ENCODE results near the gene TMEM170B.

TMEM170B gene

DNA sequence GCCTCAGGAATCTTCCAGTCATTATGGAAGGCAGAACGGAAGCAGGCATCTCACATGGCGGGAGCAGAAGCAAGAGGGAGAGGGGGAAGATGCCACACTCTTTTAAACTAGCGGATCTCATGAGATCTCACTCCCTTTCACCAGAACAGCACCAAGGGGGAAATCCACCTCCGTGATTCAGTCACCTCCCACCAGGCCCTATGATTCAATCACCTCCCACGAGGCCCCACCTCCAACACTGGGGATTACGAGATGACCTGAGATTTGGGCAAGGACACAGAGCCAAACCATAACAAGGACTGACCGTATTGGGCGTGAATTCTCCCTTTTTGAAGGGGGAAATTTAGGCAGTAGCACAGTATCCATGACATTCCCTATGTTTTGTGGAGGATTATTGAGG, 88.8 kb downstream of the TMEM170B start:
- Histone ChIP-seq H3K9me3 (ENCODE audit: insufficient read depth, low read depth, low read length) (no peaks in the 10 kb centered on the region), H3K27ac (ENCODE audit: low read length) (no peak overlapping the region), H3K27me3 (ENCODE audit: insufficient read depth, low read length) (no peaks in the 10 kb centered on the region), H3K4me1 (ENCODE audit: insufficient read depth, low read length) (no peaks in the 10 kb centered on the region), H3K4me3 (ENCODE audit: low read length) (no peak overlapping the region), H3K9ac (ENCODE audit: low read depth, low read length) (no peak overlapping the region), H3K36me3 (ENCODE audit: insufficient read depth, low read depth, low read length) (no peaks in the 10 kb centered on the region)

DNA sequence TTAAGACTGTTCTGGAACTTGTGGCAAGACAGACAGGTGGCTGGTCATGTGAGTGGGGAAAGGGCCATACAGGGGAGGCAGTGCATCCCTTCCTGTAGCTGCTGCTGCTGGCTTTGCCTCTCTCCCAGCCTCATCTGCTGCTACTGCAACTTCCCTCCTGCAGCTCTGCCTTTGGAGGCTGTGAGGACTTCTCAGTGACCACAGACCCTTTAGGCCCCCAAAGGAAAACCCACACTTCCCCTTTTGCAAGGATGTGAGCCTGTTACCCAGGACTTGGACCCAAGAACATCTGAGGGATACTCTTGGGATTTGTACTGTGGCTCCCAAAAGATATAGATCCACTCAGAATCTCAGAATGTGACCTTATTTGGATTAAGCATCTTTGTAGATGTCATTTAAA, 91.0 kb downstream of the TMEM170B start:
- no peak overlapping the region for H3K9ac ChIP-seq (ENCODE audit: low read depth, low read length)
- no peak overlapping the region for H3K27ac ChIP-seq (ENCODE audit: low read length)
- no peaks in the 10 kb centered on the region for H3K36me3 ChIP-seq (ENCODE audit: insufficient read depth, low read depth, low read length)
- no peaks in the 10 kb centered on the region for H3K4me1 ChIP-seq (ENCODE audit: insufficient read depth, low read length)
- H3K4me3 ChIP-seq (ENCODE audit: low read length) = no peak overlapping the region
- no peaks in the 10 kb centered on the region for H3K27me3 ChIP-seq (ENCODE audit: insufficient read depth, low read length)
- H3K9me3 ChIP-seq (ENCODE audit: insufficient read depth, low read depth, low read length) = no peaks in the 10 kb centered on the region

DNA sequence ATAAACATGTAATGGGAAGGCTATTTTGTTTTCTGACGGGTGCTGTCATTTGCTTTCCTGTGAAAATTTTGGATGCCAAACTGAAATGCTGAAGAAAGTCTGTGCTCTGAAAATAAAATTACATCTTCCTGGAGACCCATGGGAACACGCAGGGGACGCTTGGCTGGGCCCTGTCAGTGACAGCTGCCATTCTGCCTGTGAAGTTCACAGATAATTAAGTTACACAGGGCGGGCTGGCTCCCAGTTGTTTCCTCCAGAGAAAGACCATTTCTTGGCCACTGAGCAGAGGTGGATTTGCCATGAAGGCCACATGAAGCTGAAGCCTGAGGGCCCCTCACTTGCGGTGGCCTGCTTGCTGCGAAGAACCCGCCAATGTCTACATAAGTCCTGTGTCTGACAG, 93.5 kb downstream of the TMEM170B start:
- Histone ChIP-seq H3K27me3 (ENCODE audit: insufficient read depth, low read length) (no peaks in the 10 kb centered on the region), H3K27ac (ENCODE audit: low read length) (no peak overlapping the region), H3K9me3 (ENCODE audit: insufficient read depth, low read depth, low read length) (no peaks in the 10 kb centered on the region), H3K36me3 (ENCODE audit: insufficient read depth, low read depth, low read length) (no peaks in the 10 kb centered on the region), H3K9ac (ENCODE audit: low read depth, low read length) (no peak overlapping the region), H3K4me3 (ENCODE audit: low read length) (no peak overlapping the region), H3K4me1 (ENCODE audit: insufficient read depth, low read length) (no peaks in the 10 kb centered on the region)

DNA sequence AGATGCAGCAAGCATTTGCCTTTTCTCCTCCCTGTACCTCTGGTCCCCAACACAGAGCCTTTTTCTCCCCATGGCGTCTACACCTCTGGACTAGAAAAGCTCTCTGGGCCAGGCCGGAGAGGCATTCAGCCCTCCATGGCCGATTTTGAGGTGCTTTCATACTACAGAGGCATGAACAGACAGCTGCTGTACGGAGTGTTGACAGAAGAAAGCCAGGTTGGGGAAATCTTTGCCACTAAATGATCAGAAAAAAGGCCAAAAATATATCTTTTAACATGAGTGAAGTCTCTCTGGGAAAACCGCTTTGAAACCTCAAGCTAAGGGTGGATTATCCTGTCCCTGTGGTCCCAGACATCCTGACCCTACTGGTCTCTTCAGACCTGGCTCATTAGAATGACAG, 94.0 kb downstream of the TMEM170B start:
- no peaks in the 10 kb centered on the region for H3K9me3 ChIP-seq (ENCODE audit: insufficient read depth, low read depth, low read length)
- H3K27me3 ChIP-seq (ENCODE audit: insufficient read depth, low read length) = no peaks in the 10 kb centered on the region
- H3K36me3 ChIP-seq (ENCODE audit: insufficient read depth, low read depth, low read length) = no peaks in the 10 kb centered on the region
- no peak overlapping the region for H3K27ac ChIP-seq (ENCODE audit: low read length)
- H3K4me3 ChIP-seq (ENCODE audit: low read length) = no peak overlapping the region
- no peaks in the 10 kb centered on the region for H3K4me1 ChIP-seq (ENCODE audit: insufficient read depth, low read length)
- no peak overlapping the region for H3K9ac ChIP-seq (ENCODE audit: low read depth, low read length)

DNA sequence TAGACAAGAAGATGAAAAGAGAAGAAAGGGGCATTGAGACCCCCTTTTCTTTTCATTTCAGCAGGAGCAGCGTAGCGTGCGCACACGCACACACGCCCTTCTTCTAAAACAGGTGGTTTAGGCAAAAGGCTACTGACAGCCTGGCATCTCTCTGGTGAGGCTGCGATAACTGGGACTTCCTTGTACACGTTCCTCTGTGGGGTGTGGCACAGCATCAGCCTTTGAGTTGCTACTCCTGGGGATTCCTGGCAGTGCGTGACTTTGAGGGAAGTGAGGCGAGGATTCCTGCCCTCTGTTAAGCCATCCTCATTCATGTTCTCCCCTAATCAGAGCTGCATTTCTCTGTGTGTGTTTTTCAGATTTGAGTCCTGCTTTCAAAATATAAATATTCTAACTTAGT, 94.7 kb downstream of the TMEM170B start:
- no peak overlapping the region for H3K27ac ChIP-seq (ENCODE audit: low read length)
- no peaks in the 10 kb centered on the region for H3K27me3 ChIP-seq (ENCODE audit: insufficient read depth, low read length)
- no peak overlapping the region for H3K4me3 ChIP-seq (ENCODE audit: low read length)
- no peak overlapping the region for H3K9ac ChIP-seq (ENCODE audit: low read depth, low read length)
- H3K36me3 ChIP-seq (ENCODE audit: insufficient read depth, low read depth, low read length) = no peaks in the 10 kb centered on the region
- no peaks in the 10 kb centered on the region for H3K4me1 ChIP-seq (ENCODE audit: insufficient read depth, low read length)
- H3K9me3 ChIP-seq (ENCODE audit: insufficient read depth, low read depth, low read length) = no peaks in the 10 kb centered on the region

DNA sequence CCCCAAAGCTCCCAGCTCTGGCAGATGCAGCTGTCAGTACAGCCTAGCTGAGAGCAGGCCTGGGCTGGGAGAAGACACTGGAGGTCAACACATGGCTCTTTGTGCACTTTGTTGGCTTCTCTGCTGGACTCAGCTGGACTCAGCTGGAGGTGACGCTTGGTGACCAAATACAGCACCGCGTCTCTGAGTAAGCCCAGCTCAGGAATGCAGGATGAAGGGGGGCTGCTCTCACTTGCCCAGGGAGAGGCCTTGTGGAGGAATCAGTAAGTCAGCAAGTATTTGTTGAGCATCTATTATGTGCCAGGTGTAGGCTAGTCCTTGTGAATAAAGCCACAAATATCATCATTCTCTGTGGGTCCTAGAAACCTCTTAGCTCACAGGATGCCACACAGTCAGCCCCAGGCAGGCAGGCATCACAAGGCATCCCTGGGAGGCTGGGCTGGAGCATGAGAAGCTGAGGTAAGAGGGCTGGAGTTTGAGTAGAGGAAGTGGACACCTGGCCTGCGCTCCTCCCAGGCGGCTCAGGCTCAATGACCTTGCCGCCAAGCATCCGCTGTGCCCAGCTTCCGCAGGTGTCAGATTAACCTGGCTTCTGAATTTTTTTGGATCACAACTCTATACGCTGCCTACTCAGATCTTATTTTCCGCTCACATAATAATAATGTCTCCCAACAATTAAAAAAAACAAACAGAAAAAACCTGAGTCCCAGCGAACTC, 95.4 kb downstream of the TMEM170B start:
- H3K4me1 ChIP-seq (ENCODE audit: insufficient read depth, low read length) = no peaks in the 10 kb centered on the region
- no peak overlapping the region for H3K27ac ChIP-seq (ENCODE audit: low read length)
- no peaks in the 10 kb centered on the region for H3K9me3 ChIP-seq (ENCODE audit: insufficient read depth, low read depth, low read length)
- no peaks in the 10 kb centered on the region for H3K27me3 ChIP-seq (ENCODE audit: insufficient read depth, low read length)
- H3K4me3 ChIP-seq (ENCODE audit: low read length) = no peak overlapping the region
- H3K36me3 ChIP-seq (ENCODE audit: insufficient read depth, low read depth, low read length) = no peaks in the 10 kb centered on the region
- no peak overlapping the region for H3K9ac ChIP-seq (ENCODE audit: low read depth, low read length)

Measured in iPS-20b (cell line).